NCI-H460 (cell line): ENCODE results near the gene CACNA1D. TPM values are rescaled to one million over a fixed set of nuclear protein-coding genes. Genes with fewer than 3 reads are reported as not detected.

Experiments
- DNase-seq: peaks from one replicate; pipeline ENCODE4 v3.0.0-alpha.2; 2016; ENCODE audit warnings: low read depth; ENCODE audit errors: extremely low read depth
- total RNA-seq: library from RNA; depleted of rRNA; stranded (reverse); fragments of >200 nt; shearing (Covaris generic); gene quantifications from 2 replicates; pipeline ENCODE4 v1.2.3, GENCODE V29; 2014

Gene CACNA1D
- total RNA-seq, 1 experiment from 2014 or later: not detected

GRCh38 chr3:53815067-53815466, 320.7 kb downstream of the CACNA1D start:
- DNase-seq: no peak

- DNase-seq: no peak
These were observed 321.2 kb downstream of the CACNA1D start for GRCh38 chr3:53815651-53816050.

DNA sequence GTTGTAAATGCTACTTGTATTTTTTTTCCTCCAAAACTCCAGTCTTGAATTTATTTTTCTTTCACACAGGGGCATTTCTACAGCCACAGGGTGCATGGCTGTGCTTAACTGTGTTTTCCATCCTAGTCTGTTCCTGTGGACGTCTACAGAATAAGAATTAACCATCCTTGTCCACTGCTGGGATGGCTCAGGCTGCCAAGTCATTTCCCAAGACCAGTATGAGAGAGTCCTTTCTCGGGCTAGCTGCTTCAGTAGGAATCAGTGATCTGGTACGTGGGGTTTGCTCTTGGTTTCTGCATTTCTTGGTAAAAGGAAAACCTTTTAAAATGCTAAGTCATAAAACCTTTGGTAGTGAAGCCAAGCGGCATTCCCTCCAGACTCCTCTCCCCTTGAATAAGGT, 322.0 kb downstream of the CACNA1D start:
- no peak for DNase-seq

DNA sequence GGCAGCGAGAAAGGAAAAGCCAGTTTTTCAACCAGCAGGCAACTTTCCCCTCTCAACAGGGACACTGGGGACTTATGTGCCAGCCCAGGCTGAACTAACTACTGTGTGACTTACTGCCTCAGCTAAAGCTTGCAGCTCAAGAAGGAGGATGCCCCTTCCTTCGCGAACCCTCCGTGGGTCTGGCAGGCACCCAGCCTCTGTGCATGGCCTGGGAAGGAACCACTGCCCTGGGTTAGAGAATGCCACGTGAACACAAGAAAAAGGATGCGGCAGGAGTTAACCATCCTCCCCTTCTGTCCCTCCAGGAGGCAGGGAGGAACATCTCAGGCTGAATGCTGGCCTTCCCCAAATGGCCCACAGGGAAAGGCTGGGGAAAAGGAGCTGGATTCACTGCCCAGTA, 322.8 kb downstream of the CACNA1D start:
- DNase-seq: no peak

DNA sequence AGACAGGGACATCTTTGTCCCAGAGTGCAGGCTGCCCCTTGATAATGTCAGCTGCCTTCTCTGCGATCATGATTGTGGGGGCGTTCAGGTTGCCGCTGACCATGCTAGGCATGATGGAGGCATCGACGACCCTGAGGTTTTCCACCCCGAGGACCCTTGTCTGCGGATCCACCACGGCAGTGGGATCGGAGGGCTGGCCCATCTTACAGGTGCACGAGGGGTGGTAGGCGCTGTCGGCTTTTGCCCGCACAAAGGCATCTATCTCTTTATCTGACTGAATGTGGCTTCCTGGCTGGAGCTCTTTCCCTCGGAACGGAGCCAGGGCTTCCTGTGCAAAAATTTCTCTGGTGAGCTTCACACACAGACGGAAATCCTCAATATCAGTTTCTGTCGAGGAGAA, 323.4 kb downstream of the CACNA1D start:
- DNase-seq: no peak

- DNase-seq: no peak
These were observed 324.1 kb downstream of the CACNA1D start for GRCh38 chr3:53818221-53819162.

- no peak for DNase-seq
These were observed 324.9 kb downstream of the CACNA1D start for GRCh38 chr3:53819163-53819868.

- DNase-seq: no peak
These were observed 325.7 kb downstream of the CACNA1D start for GRCh38 chr3:53820084-53820483.

DNA sequence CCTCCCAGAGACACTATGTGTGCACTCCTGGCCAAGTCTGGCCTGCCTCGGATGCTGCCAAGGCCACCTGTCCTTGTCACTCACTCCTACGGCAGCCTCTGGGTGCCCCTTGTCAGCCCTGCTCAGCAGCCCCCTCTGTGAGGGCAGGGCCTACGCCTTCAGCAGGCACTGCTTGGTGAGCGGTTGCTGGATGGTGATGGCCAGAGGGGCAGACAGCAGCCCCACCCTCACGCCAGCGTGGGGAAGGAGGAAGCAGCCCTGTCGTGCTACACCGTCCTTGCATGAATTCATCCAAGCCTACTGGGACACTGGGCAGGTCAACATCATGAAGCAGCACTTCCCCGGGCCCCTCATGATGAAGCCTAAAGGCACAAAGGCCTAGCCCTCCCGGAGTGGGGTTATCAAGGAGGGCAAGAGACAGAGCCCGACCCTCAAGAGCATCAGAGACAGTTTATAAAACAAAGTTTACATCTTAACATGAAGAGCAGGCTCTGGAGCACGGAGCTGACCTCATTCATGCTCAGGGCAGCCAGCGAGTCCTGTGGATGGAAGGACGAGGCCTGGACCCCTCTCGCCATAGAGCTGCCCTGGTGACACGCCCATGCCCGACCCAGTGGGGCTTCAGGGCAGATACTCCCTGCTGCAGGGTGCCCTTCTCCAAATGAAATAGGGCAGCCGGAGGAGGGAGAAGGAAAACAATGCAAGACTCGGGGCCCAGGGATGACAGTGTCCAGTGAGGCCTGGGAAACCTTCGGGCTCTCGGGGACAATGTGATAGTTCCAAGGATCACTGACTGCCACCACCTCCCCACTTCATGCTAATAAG, 326.6 kb downstream of the CACNA1D start:
- no peak for DNase-seq

GRCh38 chr3:53821631-53822121, 327.3 kb downstream of the CACNA1D start:
- no peak for DNase-seq

DNA sequence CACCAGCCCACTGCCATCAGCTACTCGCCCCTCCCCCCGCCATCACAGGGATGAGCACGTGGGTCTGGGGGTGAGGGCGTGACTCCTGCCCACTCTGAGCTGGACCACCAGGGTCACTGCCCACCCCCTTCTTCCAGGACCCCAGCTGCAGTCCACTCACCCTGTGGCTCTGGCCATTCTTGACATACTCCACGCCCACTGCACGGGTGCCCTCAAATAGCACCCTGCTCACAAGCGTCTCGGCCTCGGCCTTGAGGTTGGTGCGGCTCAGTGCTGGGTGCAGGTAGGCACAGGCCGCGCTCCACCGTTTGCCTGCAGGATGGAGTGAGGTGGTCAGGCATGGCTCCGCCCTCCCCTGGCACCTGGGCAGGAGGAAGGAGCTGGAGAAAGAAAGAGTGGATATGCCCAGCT, 327.9 kb downstream of the CACNA1D start:
- DNase-seq: no peak

DNA sequence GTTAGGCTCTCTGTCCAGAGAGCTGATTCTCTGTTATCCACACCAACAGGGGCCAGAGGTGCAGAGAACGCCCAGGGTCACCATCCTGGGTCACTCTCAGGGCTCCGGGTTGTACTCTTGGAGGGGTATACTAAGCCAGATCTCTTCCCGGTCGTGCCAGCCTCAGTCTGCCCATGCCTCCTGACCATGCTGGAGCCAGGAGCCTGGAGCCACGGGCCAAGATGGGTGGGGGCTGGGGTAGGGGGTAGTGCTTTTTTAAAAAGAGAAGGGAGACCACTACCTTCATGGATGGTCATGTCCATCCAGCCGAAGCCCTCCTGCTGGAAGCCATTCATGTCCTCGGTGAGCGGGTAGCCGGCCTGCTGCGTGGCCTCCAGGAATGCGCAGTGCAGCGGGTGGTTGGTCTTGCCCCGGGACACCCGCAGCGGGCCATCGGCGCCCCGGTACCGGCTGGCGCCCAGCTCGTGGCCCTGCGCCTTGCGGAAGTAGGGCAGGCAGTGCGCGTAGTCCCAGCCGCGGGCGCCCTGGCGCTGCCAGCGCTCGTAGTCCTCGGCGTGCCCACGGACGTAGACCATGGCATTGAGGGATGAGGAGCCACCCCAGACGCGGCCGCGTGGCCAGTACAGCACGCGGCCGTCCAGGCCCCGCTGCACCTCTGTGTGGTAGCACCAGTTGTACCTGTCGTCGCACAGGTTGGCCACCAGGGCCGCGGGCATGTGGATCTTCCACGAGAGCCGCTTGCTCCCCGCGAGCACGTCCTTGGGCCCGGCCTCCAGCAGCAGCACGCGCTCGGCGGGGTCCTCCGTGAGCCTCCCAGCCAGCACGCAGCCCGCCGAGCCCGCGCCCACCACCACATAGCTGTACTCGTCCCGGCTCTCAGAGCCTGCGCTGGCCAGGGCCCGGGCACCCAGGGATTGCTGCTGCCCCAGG, 328.9 kb downstream of the CACNA1D start:
- no peak for DNase-seq

DNA sequence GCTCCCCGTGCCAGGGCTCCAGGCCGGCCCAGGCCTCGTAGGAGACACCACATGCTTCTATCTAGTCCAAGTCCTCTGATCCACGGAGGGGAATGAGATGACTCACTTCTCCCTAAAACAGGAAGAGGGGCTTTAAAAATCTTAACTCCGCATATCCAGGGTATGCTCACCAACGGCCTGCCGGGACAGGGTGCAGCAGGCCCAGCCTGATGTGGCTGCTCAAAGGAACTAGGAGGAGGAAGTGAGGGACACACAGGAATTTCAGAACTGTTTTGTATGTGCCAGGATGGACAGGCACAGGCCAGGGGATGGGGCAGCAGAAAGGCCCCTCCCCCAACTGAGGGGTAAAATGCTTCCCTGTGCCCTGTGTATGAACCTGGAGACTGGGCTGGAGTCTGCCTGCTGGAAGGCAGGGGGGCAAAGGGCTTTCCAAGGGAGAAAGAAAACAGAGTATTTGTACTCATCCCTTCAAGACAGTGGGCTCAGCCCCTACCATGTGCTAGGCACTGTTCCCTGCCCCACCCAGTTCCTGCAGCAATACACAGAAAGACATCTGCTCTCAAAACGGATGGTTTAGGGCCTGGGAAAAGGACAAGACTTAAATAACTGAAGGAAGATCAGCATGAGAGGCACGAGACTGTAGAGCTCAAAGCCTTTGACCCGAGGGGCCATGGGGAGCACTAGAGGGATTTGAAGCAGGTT, 329.7 kb downstream of the CACNA1D start:
- DNase-seq: no peak

GRCh38 chr3:53824795-53825194, 330.4 kb downstream of the CACNA1D start:
- DNase-seq: no peak

DNA sequence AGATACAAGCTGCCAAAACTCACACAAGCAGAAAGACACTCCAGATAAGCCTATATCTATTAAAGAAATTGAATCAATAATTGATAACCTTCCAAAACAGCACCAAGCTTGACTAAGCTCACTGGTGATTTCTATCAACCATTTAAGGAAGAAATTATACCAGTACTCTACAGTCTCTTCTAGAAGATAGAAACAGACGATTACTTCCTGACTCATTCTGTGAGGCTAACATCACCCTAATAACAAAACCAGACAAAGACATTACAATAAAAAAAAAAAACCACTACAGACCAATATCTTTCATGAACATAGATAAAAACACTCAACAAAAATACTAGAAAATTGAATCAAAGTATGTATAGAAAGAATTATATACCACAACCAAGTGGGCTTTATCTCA, 331.6 kb downstream of the CACNA1D start:
- DNase-seq: no peak

DNA sequence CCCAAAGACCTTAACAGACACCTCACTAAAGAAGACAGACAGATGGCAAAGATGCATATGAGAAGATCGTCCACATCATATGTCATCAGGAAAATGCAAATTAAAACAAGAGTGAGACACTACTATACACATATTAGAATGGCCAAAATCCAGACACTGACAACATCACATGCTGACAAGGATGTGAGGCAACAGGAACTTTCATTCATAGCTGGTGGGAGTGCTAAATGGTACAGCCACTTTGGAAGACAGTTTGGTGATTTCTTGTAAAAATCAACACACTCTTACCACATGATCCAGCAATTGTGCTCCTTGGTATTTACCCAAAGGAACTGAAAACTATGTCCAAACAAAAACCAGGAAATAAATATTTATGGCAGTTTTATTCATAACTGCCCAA, 334.2 kb downstream of the CACNA1D start:
- no peak for DNase-seq

DNA sequence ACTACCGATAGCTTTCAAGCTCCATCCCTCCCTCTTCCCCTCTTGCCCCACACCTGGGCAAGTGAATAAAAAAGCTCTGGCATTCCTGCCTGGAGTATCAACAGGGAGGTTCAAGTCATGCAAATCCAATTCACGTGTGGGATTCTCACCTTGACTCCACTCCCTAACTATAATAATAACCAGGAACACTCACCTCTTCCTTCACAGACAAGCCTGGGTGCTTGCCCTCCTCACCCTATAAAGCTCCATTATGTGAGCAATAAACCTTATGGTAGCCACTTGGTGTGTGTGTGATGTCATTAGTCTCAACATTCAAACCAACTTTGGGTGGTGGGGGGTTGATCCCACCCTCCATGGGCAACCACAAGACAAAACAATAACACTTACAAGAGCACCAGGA, 335.2 kb downstream of the CACNA1D start:
- no peak for DNase-seq

- DNase-seq: no peak
These were observed 336.5 kb downstream of the CACNA1D start for GRCh38 chr3:53830944-53831343.

GRCh38 chr3:53833053-53833645, 338.7 kb downstream of the CACNA1D start:
- DNase-seq: no peak
